Measurements from ENCODE around the gene TNRC6C. TPM values are rescaled to one million over a fixed set of nuclear protein-coding genes. Genes with fewer than 3 reads are reported as not detected.
A peak's percentile ranks its signal among the peaks of the same experiment; 100 is the strongest.

TNRC6C gene
- total and polyA plus RNA-seq, 2 of the 13 experiments (the other 11 are each of a cell fraction or from before 2014, with no cell fraction given): 0.66 to 4.9 TPM

- TF ChIP-seq KAT2B (IDR thresholded peaks at IDR 0.05; ENCODE audit: borderline replicate concordance, low read depth, low read length): no peak
- no peak for TF ChIP-seq TBP (CRISPR knock-in tag; IDR thresholded peaks at IDR 0.05)
- TF ChIP-seq ZNF563 (CRISPR knock-in tag; IDR thresholded peaks at IDR 0.05): peak; percentile 52; the same call in 1 of the 2 replicates
- no peak; the same call in 1 of the 2 replicates for TF ChIP-seq ATF7-NPFF (CRISPR knock-in tag; IDR thresholded peaks at IDR 0.05; ENCODE audit: low read depth)
- peak; percentile 65 for TF ChIP-seq SOX5 (CRISPR knock-in tag; IDR thresholded peaks at IDR 0.05; ENCODE audit: borderline replicate concordance)
- TF ChIP-seq BRD4 (CRISPR knock-in tag; IDR thresholded peaks at IDR 0.05): no peak
- TF ChIP-seq ZNF484 (CRISPR knock-in tag; IDR thresholded peaks at IDR 0.05; ENCODE audit: borderline replicate concordance, low read depth): no peak
- TF ChIP-seq BRF2 (CRISPR knock-in tag; IDR thresholded peaks at IDR 0.05): no peak
- no peak for TF ChIP-seq ZNF749 (CRISPR knock-in tag; IDR thresholded peaks at IDR 0.05; ENCODE audit: borderline replicate concordance)
- TF ChIP-seq DZIP1 (CRISPR knock-in tag; IDR thresholded peaks at IDR 0.05): 0 out of 2 replicates have a peak, but pooled peaks have one; percentile 11
- no peak for TF ChIP-seq DR1 (CRISPR knock-in tag; IDR thresholded peaks at IDR 0.05)
- TF ChIP-seq ZFP1 (CRISPR knock-in tag; IDR thresholded peaks at IDR 0.05): no peak
- peak; percentile 81 for TF ChIP-seq ZNF770 (CRISPR knock-in tag; IDR thresholded peaks at IDR 0.05)
- no peak for TF ChIP-seq RNF219 (CRISPR knock-in tag; IDR thresholded peaks at IDR 0.05)
- TF ChIP-seq ZBTB3 (CRISPR knock-in tag; IDR thresholded peaks at IDR 0.05; ENCODE audit: borderline replicate concordance, low read depth): no peak; the same call in 1 of the 2 replicates
- no peak for TF ChIP-seq MED8 (CRISPR knock-in tag; IDR thresholded peaks at IDR 0.05; ENCODE audit: insufficient replicate concordance)
- no peak for TF ChIP-seq CENPBD1 (CRISPR knock-in tag; IDR thresholded peaks at IDR 0.05; ENCODE audit: borderline replicate concordance, low read depth)
- peak; percentile 59; the same call in 1 of the 2 replicates for TF ChIP-seq BCL6 (CRISPR knock-in tag; IDR thresholded peaks at IDR 0.05)
- peak; percentile 17; the same call in 1 of the 2 replicates for TF ChIP-seq DMAP1 (CRISPR knock-in tag; IDR thresholded peaks at IDR 0.05)
- 0 out of 2 replicates have a peak, but pooled peaks have one; percentile 6 for TF ChIP-seq SMAD1 (CRISPR knock-in tag; IDR thresholded peaks at IDR 0.05; ENCODE audit: borderline replicate concordance, low read depth)
Observed at GRCh38 chr17:78144736-78145641, 186.5 kb downstream of the TNRC6C start (continued).
